Heart left ventricle (tissue), 16 donors: Measurements from ENCODE around the gene KCNJ18. TPM values are rescaled to one million over a fixed set of nuclear protein-coding genes. Genes with fewer than 3 reads are reported as not detected.
"Not testable (repeated sequence)": the region's sequence is repeated elsewhere in the genome, so short reads cannot be mapped to it uniquely, and the experiment has no call there.

Source experiments
- ATAC-seq, 4 donors: fragments of 200-7000 bp; cut with Tn5 transposase; one replicate each; pipeline ENCODE4 v1.9.1; 2020 to 2022; ENCODE audit warnings: moderate library complexity in 4 of 4, mild to moderate bottlenecking in 3 of 4, moderate number of reproducible peaks in 1 of 4
- DNase-seq, 5 donors: peaks; one replicate each; pipeline ENCODE4 v3.0.0-alpha.2; 2020
- H3K27ac ChIP-seq, 12 donors: fragments of 200-600 bp; sonication (generic) in 4 of 12; one replicate each; pipeline versions ENCODE4 v1.5.0 to v1.8.0; 2016 to 2022; ENCODE audit warnings: mild to moderate bottlenecking in 2 of 12
- H3K27me3 ChIP-seq, 9 donors: fragments of 200-600 bp; sonication (generic) in 2 of 9; one replicate each; pipeline versions ENCODE4 v1.5.1 to v1.8.0; 2016 to 2022; ENCODE audit warnings: mild to moderate bottlenecking in 3 of 9
- H3K36me3 ChIP-seq, 9 donors: fragments of 200-600 bp; sonication (generic) in 2 of 9; one replicate each; pipeline versions ENCODE4 v1.5.0 to v1.8.0; 2018 to 2022; ENCODE audit warnings: mild to moderate bottlenecking in 2 of 9
- H3K4me1 ChIP-seq, 12 donors: fragments of 200-600 bp; sonication (generic) in 4 of 12; one replicate each; pipeline versions ENCODE4 v1.5.0 to v1.8.0; 2016 to 2022; ENCODE audit warnings: mild to moderate bottlenecking in 3 of 12
- H3K4me3 ChIP-seq, 12 donors: fragments of 200-600 bp; sonication (generic) in 4 of 12; one replicate each; pipeline versions ENCODE4 v1.5.0 to v1.8.0; 2017 to 2022; ENCODE audit warnings: mild to moderate bottlenecking in 9 of 12, moderate library complexity in 4 of 12
- H3K9me3 ChIP-seq, 12 donors: fragments of 200-600 bp; sonication (generic) in 4 of 12; one replicate each; pipeline versions ENCODE4 v1.5.0 to v1.8.0; 2016 to 2022; ENCODE audit warnings: mild to moderate bottlenecking in 1 of 12
- POLR2A ChIP-seq, 2 donors: fragments of 450-650 bp; IDR thresholded peaks; one replicate each; pipeline ENCODE4 v1.6.1; 2017; ENCODE audit warnings: antibody characterized with exemption in 2 of 2, mild to moderate bottlenecking in 2 of 2, moderate library complexity in 2 of 2
- WGBS, 4 donors: extraction: QIAGEN DNeasy Blood & Tissue Kit in 2 of 4; methylation state at CpG; one replicate each; pipeline versions ENCODE4 v1.1.5 to v1.1.7; 2013 to 2018; 5-methylcytosine and 5-hydroxymethylcytosine counted together
- intact Hi-C, 10 donors: fragments of 100-400 bp; cut with DNase I; formaldehyde crosslinking; loops; one replicate each; pipeline versions ENCODE4 v1.11.1 to v1.14.2; 2022
- polyA plus RNA-seq, 2 donors: library from polyadenylated mRNA; stranded (reverse); fragments of 200-250 nt; gene quantifications; one replicate each; pipeline ENCODE4 v1.2.3, GENCODE V29; 2013
- total RNA-seq, 9 donors: library from RNA; depleted of rRNA in 2 of 9; stranded (reverse); fragments of >200 nt in 2 of 9; fragmentation: NEBNext Ultra II Directional in 3 of 9; extraction: Animal tissue kit (Norgen Biotek cat#: 25700) in 3 of 9; gene quantifications; one replicate each; pipeline versions ENCODE4 v1.1.0 to v1.2.4, GENCODE V29; 2016 to 2023
- TF ChIP-seq, protein P1 (sequence below), 12 donors: fragments of 200-600 bp; sonication (generic) in 4 of 12; IDR thresholded peaks; one replicate each; pipeline versions ENCODE4 v1.5.0 to v1.8.0; 2018 to 2022; ENCODE audit warnings: antibody characterized with exemption in 12 of 12, mild to moderate bottlenecking in 5 of 12
- donor health status: ischemic (EF 13 %, LVEDD 7.1; RV severe dilation, severe dysfunction).
- donor health status: healthy with polysubstance abuse.
- donor health status: DM: no; HTN: yes; CAD: no.
- donor health status: DM: no; HTN: no; CAD: no.
- donor health status: ischemic (EF 25% LVEDD 6.9; RV normal size, moderate dysfunction).
- donor health status: ischemic (EF 25% LVEDD 5.7; RV mildly dilated, moderate dysfunction).
- donor health status: healthy.
- donor health status: DM: yes; HTN: yes; CAD: no.
- donor health status: ischemic (EF 35%, LVEDD 5.7; RV mildly dilated, moderate dysfunction).
- donor health status: nonischemic (EF 11% LVEDD 7.7; RV severe dilation, severe dysfunction).
- donor health status: DM: yes; HTN: yes; CAD: no.
- donor health status: PGD.
- donor health status: ischemic (EF 29% LVEDD 5.4; RV normal size, mild dysfunction).
- donor health status: nonischemic (EF 23%, LVEDD 6.1; RV moderate dilation, normal function).

Gene KCNJ18
- total and polyA plus RNA-seq, 11 donors: not detected

DNA sequence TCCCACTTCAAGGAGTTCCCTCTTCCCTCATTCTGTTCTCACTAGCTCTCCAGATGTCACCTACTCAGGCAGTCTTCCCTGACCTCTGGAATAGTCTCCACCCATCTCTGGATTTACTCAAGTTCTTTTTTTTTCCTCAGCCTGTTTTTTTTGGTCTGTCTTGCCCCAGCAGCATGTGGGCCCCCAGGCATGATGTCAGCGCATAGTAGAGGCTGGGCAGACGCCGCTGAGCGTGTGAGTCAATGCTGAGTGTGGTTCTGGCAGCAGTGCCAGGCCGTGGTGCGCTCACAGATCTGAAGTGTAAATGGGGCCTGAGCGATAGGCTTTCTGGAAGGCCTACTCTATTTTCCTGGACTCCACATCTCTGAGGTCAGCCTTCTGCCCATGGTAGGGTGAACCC, 2.7 kb upstream of the KCNJ18 start:
- intact Hi-C loops: loop anchor here in 1 of 10 donors (5.0 kb wide), 1 partner anchor 287 kb away; no protein-coding TSS in a partner anchor
- ATAC-seq: peak in 3 of 4 donors; percentile 55 to 67 (median 55)
- TF ChIP-seq, protein P1, sequence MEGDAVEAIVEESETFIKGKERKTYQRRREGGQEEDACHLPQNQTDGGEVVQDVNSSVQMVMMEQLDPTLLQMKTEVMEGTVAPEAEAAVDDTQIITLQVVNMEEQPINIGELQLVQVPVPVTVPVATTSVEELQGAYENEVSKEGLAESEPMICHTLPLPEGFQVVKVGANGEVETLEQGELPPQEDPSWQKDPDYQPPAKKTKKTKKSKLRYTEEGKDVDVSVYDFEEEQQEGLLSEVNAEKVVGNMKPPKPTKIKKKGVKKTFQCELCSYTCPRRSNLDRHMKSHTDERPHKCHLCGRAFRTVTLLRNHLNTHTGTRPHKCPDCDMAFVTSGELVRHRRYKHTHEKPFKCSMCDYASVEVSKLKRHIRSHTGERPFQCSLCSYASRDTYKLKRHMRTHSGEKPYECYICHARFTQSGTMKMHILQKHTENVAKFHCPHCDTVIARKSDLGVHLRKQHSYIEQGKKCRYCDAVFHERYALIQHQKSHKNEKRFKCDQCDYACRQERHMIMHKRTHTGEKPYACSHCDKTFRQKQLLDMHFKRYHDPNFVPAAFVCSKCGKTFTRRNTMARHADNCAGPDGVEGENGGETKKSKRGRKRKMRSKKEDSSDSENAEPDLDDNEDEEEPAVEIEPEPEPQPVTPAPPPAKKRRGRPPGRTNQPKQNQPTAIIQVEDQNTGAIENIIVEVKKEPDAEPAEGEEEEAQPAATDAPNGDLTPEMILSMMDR (IDR thresholded peaks at IDR 0.05): no peak
- no peak for TF ChIP-seq POLR2A (IDR thresholded peaks at IDR 0.05)

DNA sequence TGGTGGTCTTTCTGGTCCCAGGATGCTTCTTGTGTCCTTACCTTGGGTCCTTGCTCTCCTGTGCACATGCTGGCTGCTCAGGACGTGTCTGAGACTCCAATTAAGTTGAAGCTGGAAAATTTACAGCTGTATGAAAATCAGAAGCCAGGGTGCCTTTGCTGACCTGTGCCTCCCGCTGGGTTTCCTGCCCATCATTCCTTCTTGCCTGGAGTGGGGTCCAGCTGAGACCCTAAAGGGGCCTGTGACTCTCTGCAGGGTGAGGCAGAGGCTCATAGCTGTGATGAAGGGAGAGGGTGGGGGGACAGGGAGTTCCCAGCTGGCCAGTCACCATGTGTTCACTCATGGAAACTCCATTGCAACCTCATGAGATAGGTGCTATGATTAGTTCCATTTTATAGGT, 1.5 kb upstream of the KCNJ18 start:
- DNase-seq: peak in 1 of 5 donors; percentile 20
- H3K27ac ChIP-seq, H3K9me3 ChIP-seq, H3K36me3 ChIP-seq, H3K4me3 ChIP-seq, intact Hi-C loops, H3K4me1 ChIP-seq, ATAC-seq: not testable (repeated sequence)
- H3K27me3 ChIP-seq: peaks cover 0 to 11% (median 0%) of the 10 kb centered on the region in 9 donors
- WGBS, 4 donors: 43 to 55% (median 49%) methylated on average over 2 of the region's 2 CpGs

More for the DNA sequence above, 2.7 kb upstream of the KCNJ18 start:
- Histone ChIP-seq H3K4me1 (no peaks in the 10 kb centered on the region), H3K27me3 (peaks cover 0 to 11% (median 0%) of the 10 kb centered on the region in 9 donors), H3K4me3 (no peak overlapping the region), H3K27ac (no peak overlapping the region), H3K9me3 (no peaks in the 10 kb centered on the region), H3K36me3 (no peaks in the 10 kb centered on the region)
- peak in 3 of 5 donors; percentile 50 to 66 (median 53) for DNase-seq
- 72 to 81% (median 79%) methylated on average over 7 of the region's 7 CpGs for WGBS, 4 donors

DNA sequence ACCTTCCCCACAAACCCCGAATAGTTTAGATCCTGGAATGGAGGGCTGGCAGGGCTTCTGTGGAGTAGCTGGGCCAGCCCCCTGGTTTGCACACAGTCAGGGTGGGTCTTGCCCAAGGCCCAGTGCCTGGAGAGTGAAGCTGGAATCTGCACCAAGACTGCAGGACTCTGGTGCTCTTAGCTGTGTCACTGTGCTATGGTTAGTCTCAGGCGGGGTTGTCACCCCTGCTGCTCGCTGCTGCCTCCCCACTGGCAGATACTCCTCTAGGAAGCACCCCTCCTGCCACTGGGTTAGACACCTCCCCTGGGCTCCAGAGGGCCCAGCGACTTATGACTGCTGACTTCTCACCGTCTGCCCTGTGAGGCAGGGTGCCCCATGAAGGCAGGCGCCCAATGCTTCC, 842 bp upstream of the KCNJ18 start:
- ATAC-seq, H3K27ac ChIP-seq, H3K9me3 ChIP-seq, H3K36me3 ChIP-seq, H3K27me3 ChIP-seq, intact Hi-C loops, H3K4me1 ChIP-seq, H3K4me3 ChIP-seq: not testable (repeated sequence)
- peak in 1 of 5 donors; percentile 43 for DNase-seq
- 80 to 94% (median 88%) methylated on average over 3 to 6 of the region's 6 CpGs for WGBS, 4 donors

DNA sequence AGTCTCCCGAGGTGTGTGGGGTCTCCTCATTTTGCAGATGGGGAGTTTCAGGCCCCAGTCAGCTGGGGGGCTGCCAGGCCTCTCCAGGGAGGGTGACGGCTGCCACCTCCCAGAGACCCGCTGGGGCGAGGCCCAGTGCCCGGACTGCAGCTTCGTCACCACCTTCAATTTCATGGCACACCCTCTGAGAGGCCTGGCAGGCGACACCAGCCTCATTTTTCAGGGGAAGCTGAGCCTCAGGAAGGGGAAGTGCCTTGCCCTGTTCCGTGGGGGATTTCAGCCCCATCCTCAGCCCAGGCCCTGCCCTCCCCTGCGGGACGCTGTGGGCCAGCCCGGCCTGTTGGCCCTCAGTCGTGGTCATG, 362 bp downstream of the KCNJ18 start:
- 60 to 63% (median 62%) methylated on average over 9 to 12 of the region's 12 CpGs for WGBS, 4 donors
- H3K36me3 ChIP-seq, H3K27me3 ChIP-seq, H3K27ac ChIP-seq, H3K4me3 ChIP-seq, intact Hi-C loops, H3K4me1 ChIP-seq, H3K9me3 ChIP-seq: not testable (repeated sequence)
- DNase-seq: peak in 1 of 5 donors; percentile 53
- peak in 2 of 4 donors; percentile 10 to 14 for ATAC-seq

DNA sequence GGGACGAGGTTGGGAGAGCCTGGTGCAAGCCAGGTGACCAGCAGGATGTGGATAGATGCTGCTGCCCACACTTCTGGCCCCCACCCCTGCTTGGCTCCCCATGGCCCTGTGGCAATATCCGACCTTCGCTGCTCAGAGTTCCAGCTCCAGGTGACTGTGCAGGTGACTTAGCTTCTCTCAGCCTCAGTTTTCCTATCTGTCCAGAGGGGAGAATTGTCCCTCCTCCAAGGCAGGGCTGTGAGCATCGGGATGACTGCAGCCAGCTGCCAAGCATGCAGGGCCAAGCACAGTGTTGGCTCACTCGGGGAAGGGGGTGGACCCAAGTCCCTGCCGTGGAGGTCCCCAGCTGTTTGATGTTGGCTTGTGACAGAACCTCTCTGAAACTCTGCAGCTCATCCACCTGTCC, 1.1 kb downstream of the KCNJ18 start:
- WGBS, 4 donors: 59 to 77% (median 61%) methylated on average over 5 to 6 of the region's 6 CpGs
- not testable (repeated sequence) for H3K36me3 ChIP-seq

DNA sequence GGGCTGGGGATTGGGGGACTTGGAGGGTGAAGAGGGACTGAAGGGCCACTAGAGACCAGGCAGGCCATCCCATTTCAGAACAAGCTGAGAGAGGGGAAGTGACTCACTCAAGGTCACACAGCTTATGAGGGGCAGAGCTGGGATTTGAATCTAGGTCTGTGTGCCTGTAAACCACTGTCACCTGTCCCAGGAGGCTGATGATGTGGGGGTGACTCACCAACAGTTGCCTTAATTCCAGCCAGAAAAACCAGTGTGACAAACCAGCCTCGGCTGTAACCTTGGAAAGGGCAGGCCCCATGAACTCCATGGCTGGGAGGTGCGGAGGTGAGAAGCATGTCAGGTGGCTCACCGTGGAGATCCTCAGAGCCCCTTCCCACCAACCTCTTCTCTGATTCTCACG, 1.6 kb downstream of the KCNJ18 start:
- H3K27ac ChIP-seq, H3K27me3 ChIP-seq, H3K4me1 ChIP-seq, ATAC-seq, intact Hi-C loops, H3K9me3 ChIP-seq, H3K36me3 ChIP-seq, H3K4me3 ChIP-seq: not testable (repeated sequence)
- peak in 1 of 5 donors; percentile 15 for DNase-seq
- WGBS, 4 donors: 58 to 83% (median 75%) methylated on average over 2 to 3 of the region's 4 CpGs; no CpG with 5 or more reads in 1 of the 4 donors

More for the DNA sequence above, 1.1 kb downstream of the KCNJ18 start:
- H3K4me1 ChIP-seq, ATAC-seq, H3K27ac ChIP-seq, H3K27me3 ChIP-seq, intact Hi-C loops, H3K4me3 ChIP-seq, H3K9me3 ChIP-seq: not testable (repeated sequence)
- peak in 1 of 5 donors; percentile 46 for DNase-seq

DNA sequence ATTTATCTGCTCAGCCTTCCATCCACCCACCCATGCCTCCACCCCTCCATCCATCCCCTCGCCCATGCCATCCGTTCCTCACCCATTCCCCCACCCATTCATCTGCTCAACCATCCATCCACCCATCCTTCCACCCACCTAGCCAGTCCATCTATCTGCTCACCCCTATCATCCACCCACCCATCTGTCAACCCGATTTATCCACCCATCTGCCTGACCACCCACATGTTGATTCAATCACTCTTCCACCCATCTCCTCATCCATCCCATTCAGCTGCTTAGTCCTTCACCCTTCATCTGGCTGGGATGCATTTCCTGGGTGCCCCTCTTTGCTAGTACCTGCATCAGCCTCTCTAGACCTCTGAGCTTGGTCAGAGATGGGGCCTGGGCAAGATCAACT, 3.9 kb downstream of the KCNJ18 start:
- ATAC-seq, intact Hi-C loops, H3K36me3 ChIP-seq, H3K4me3 ChIP-seq, DNase-seq, H3K27ac ChIP-seq, H3K27me3 ChIP-seq, H3K4me1 ChIP-seq, H3K9me3 ChIP-seq: not testable (repeated sequence)
- 55 to 89% (median 78%) methylated on average over 2 to 3 of the region's 3 CpGs for WGBS, 4 donors

DNA sequence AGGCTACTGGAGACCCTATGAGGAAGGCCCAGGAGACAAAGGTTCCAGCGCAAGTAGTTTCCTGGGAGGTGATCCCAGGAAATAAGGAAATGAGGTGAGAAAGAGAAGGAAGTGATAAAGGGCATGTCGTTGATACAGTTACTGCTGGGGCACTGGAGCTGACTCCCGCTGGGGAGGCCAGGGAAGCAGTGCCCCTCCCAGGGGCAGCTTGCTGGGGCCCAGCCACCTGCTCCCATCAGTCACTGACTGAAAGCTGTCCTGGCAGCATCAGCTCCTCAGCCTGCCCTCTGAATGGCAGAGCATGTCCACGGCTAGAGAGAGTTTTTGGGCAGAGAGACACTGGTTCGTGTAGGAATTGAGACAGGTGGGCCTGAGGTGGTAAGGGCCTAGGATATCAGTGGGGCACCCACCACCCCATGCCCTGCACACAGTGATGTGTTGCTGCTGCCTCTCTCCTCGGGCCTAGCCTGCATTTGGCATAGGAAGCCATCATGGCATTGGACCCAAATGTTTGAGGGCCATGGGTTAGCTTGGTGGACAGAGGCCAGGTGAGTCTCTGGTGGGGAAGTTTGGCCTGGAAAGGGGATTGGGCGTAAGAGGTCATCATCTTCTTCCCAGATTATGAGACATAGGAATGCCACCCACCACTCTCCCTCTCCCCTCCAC, 4.7 kb downstream of the KCNJ18 start:
- intact Hi-C loops, H3K9me3 ChIP-seq, H3K4me1 ChIP-seq, H3K36me3 ChIP-seq, H3K27ac ChIP-seq, H3K4me3 ChIP-seq, H3K27me3 ChIP-seq, ATAC-seq: not testable (repeated sequence)
- DNase-seq: peak in 1 of 5 donors; percentile 15
- WGBS, 4 donors: 58 to 67% (median 61%) methylated on average over 7 of the region's 7 CpGs

DNA sequence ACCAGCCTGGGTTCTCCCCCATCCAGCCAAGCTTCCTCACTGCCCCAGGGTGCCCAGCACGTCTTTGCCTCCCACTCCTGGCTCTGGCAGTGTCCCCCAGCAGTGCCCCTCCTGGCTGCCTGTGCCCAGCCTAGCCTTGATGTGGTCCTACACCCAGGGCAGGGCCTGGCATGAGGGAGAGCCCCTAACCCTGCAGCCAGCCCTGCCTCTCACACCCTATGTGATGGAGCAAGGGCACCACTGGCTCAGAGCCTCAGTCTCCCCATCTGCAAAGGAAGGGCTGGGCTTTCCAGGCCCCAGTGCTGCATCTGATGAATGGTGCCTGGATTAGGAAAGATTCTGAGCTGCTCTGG, 5.2 kb downstream of the KCNJ18 start:
- 21 to 33% (median 26%) methylated on average over 1 of the region's 1 CpG for WGBS, 4 donors
- H3K36me3 ChIP-seq, H3K27me3 ChIP-seq, intact Hi-C loops, H3K4me3 ChIP-seq, H3K9me3 ChIP-seq, H3K4me1 ChIP-seq, H3K27ac ChIP-seq: not testable (repeated sequence)
- DNase-seq (peak in 1 of 5 donors; percentile 55), ATAC-seq (peak in 1 of 4 donors; percentile 13)

DNA sequence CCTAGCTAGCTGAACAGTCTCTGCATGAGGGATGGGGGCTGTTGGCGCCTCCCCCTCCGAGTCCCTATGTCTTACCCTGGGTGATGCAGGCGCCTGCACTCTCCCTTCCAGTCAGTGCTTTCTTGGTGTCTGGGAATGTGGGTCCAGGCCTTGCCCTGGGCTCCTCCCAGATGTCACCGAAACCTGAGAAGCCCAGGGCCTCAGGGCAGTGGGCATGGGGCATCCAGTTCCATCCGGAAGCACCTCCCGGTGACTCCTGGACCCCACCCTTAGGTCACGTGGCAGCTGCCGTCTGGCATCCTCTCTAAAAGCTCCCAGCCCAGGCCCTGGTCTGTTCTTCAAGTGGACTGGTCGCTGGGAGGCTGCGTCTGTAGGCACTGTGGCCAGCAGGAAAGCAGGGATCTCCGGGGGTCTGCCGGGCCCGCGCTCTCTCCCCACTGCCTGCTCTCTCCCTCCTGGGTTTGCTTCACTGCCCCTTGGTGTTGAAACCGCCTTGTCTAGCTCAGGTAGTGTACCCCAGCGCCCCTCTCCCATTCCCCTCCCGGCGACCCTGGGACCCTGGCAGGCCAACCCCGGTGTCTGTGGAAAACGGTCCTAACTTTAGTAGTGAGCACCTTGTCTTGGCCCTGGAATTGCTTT, 6.2 kb downstream of the KCNJ18 start:
- intact Hi-C loops, DNase-seq, H3K27ac ChIP-seq, H3K4me1 ChIP-seq, ATAC-seq, H3K4me3 ChIP-seq, H3K9me3 ChIP-seq, H3K36me3 ChIP-seq, H3K27me3 ChIP-seq: not testable (repeated sequence)
- 80 to 87% (median 83%) methylated on average over 11 to 20 of the region's 20 CpGs for WGBS, 4 donors
